ENCODE results near the gene CTNNA3.
"Not testable (repeated sequence)": the region's sequence is repeated elsewhere in the genome, so short reads cannot be mapped to it uniquely, and the experiment has no call there.

Gene CTNNA3

DNA sequence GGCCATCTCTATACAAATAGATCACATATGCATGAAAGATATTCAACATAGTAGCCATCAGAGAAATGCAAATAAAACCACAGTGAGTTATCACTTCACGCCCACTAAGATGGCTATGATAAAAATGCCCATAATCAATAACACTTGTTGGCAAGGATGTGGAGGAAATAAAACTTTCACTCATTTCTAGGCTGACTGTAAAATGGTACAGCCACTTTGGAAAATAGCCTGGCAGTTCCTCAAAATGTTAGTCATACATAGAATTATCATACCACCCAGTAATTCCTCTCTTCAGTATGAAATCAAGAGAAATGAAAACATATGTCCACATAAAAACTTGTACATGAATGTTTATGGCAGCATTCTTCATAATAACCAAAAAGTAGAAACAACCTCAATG, 445.3 kb downstream of the CTNNA3 start:
- H3K4me1 Mint-ChIP-seq (ENCODE audit: low read depth in 2 of 2): no peaks in the 10 kb centered on the region
- no peaks in the 10 kb centered on the region for H3K27me3 Mint-ChIP-seq
- DNase-seq (no peak), ATAC-seq (replicated peaks) (no peak)
- H3K36me3 Mint-ChIP-seq (ENCODE audit: insufficient read depth): no peaks in the 10 kb centered on the region
- no peak overlapping the region for H3K27ac Mint-ChIP-seq
- H3K9me3 Mint-ChIP-seq: peaks cover 0 to 3% of the 10 kb centered on the region in 2 donors
- H3K4me3 Mint-ChIP-seq: no peak overlapping the region

- no peak for DNase-seq
- H3K4me3 Mint-ChIP-seq: no peak overlapping the region
- peaks cover 0 to 5% of the 10 kb centered on the region in 2 donors for H3K9me3 Mint-ChIP-seq
- ATAC-seq (replicated peaks): no peak
- H3K4me1 Mint-ChIP-seq (ENCODE audit: low read depth in 2 of 2): no peaks in the 10 kb centered on the region
- no peak overlapping the region for H3K27ac Mint-ChIP-seq
- no peaks in the 10 kb centered on the region for H3K27me3 Mint-ChIP-seq
- no peaks in the 10 kb centered on the region for H3K36me3 Mint-ChIP-seq (ENCODE audit: insufficient read depth)
These were observed 449.9 kb downstream of the CTNNA3 start for GRCh38 chr10:67246066-67246555.

DNA sequence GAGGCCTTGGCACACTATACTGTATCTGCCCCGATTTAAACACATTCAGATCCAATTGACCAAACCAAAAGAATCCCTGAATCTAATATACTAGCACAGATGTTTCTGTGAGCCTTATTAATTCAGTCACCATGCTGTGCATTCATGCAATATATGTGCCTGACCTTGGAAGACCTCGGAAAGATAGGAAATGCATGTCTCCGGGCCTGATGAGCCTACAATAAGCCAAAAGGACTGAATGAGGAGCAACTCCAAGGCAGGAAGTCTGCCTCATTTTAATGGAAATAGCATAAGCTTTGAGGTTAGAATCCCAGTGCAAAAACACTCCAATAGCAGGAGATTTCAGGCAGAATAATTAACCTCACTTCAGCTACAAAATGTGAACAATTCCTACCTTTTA, 453.5 kb downstream of the CTNNA3 start:
- no peaks in the 10 kb centered on the region for H3K27me3 Mint-ChIP-seq
- no peaks in the 10 kb centered on the region for H3K36me3 Mint-ChIP-seq (ENCODE audit: insufficient read depth)
- no peaks in the 10 kb centered on the region for H3K4me1 Mint-ChIP-seq (ENCODE audit: low read depth in 2 of 2)
- no peak overlapping the region for H3K27ac Mint-ChIP-seq
- peaks cover 6 to 13% of the 10 kb centered on the region in 2 donors for H3K9me3 Mint-ChIP-seq
- H3K4me3 Mint-ChIP-seq: no peak overlapping the region
- no peak for DNase-seq
- ATAC-seq (replicated peaks): no peak

DNA sequence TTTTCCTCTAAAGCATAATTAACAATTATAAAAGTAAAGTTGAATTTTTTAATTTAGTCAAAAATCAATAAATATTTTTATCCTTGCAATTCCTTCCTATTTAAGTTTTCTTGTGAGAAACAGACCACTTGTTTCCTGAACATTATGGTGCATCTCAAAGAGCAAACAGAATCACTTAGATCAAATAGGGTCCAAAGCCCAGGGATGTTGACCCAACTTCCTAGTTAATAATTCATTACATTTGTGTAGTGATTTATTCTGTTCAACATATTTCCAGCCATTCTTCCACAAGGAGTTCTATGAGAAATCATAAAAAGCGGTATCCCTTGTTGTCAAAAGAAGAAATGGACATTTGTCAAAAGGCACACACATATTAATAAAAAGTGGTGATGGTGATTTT, 454.5 kb downstream of the CTNNA3 start:
- Mint-ChIP-seq H3K27ac (no peak overlapping the region), H3K9me3 (peaks cover 7 to 16% of the 10 kb centered on the region in 2 donors), H3K4me1 (ENCODE audit: low read depth in 2 of 2) (no peaks in the 10 kb centered on the region), H3K36me3 (ENCODE audit: insufficient read depth) (no peaks in the 10 kb centered on the region), H3K27me3 (no peaks in the 10 kb centered on the region), H3K4me3 (no peak overlapping the region)
- DNase-seq (no peak), ATAC-seq (replicated peaks) (no peak)

GRCh38 chr10:67239864-67240497, 456.0 kb downstream of the CTNNA3 start:
- no peak for DNase-seq
- Mint-ChIP-seq H3K36me3 (ENCODE audit: insufficient read depth) (no peaks in the 10 kb centered on the region), H3K4me1 (ENCODE audit: low read depth in 2 of 2) (no peaks in the 10 kb centered on the region), H3K9me3 (peaks cover 7 to 14% of the 10 kb centered on the region in 2 donors), H3K27me3 (no peaks in the 10 kb centered on the region), H3K4me3 (no peak overlapping the region), H3K27ac (no peak overlapping the region)
- no peak for ATAC-seq (replicated peaks)

GRCh38 chr10:67230680-67231500, 465.1 kb downstream of the CTNNA3 start:
- not testable (repeated sequence) for ATAC-seq (replicated peaks); DNase-seq; H3K4me3 Mint-ChIP-seq; H3K36me3 Mint-ChIP-seq (ENCODE audit: insufficient read depth); H3K27ac Mint-ChIP-seq; H3K4me1 Mint-ChIP-seq (ENCODE audit: low read depth in 2 of 2)
- Mint-ChIP-seq H3K9me3 (peaks cover 6 to 27% of the 10 kb centered on the region in 2 donors), H3K27me3 (peaks cover 0 to 29% of the 10 kb centered on the region in 2 donors)

DNA sequence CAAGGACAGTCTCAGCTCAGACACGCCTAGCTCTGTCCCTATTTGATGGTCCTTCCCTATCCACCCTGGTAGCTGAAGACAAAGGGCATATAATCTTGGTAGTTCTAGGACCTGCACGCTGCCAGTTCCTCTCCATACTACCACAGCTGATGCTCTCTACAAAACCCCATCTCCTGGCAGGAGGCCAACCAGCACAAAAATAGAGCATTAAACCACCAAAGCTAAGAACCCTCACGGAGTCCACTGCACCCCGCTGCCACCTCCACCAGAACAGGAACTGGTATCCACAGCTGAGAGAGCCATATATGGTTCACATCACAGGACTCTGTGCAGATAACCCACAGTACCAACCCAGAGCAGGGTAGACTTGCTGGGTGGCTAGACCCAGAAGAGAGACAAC, 470.8 kb downstream of the CTNNA3 start:
- no peak for DNase-seq

GRCh38 chr10:67224553-67224952, 471.4 kb downstream of the CTNNA3 start:
- ATAC-seq (replicated peaks) (no peak), DNase-seq (no peak)
- H3K4me3 Mint-ChIP-seq: no peak overlapping the region
- H3K9me3 Mint-ChIP-seq: peaks cover 11 to 33% of the 10 kb centered on the region in 2 donors
- H3K36me3 Mint-ChIP-seq (ENCODE audit: insufficient read depth): no peaks in the 10 kb centered on the region
- no peak overlapping the region for H3K27ac Mint-ChIP-seq
- H3K4me1 Mint-ChIP-seq (ENCODE audit: low read depth in 2 of 2): no peaks in the 10 kb centered on the region
- peaks cover 0 to 29% of the 10 kb centered on the region in 2 donors for H3K27me3 Mint-ChIP-seq

More for the DNA sequence above, 470.8 kb downstream of the CTNNA3 start:
- no peak for ATAC-seq (replicated peaks)
- no peaks in the 10 kb centered on the region for H3K4me1 Mint-ChIP-seq (ENCODE audit: low read depth in 2 of 2)
- H3K36me3 Mint-ChIP-seq (ENCODE audit: insufficient read depth): no peaks in the 10 kb centered on the region
- H3K27ac Mint-ChIP-seq: no peak overlapping the region
- H3K27me3 Mint-ChIP-seq: peaks cover 0 to 36% of the 10 kb centered on the region in 2 donors
- peaks cover 11 to 36% of the 10 kb centered on the region in 2 donors for H3K9me3 Mint-ChIP-seq
- H3K4me3 Mint-ChIP-seq: no peak overlapping the region

DNA sequence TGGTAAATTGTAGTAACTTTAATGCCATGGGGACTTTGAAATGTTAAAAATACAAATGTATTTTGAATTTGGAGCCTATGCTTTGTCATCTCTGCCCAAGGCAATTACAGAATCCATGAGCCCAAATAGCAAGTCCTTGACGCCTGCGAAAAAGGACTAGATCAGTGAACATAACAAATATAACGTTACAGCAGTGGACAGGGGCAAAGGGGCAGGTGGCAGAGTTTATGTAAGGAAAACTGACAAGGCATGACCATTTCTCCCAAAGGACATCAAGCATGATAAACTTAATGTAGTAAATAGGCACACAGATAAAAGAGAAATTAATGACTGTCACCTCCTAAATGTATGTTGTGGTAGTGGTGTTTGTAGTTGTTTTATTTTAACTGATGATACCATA, 473.1 kb downstream of the CTNNA3 start:
- no peak overlapping the region for H3K4me3 Mint-ChIP-seq
- peaks cover 0 to 19% of the 10 kb centered on the region in 2 donors for H3K27me3 Mint-ChIP-seq
- no peaks in the 10 kb centered on the region for H3K4me1 Mint-ChIP-seq (ENCODE audit: low read depth in 2 of 2)
- no peaks in the 10 kb centered on the region for H3K36me3 Mint-ChIP-seq (ENCODE audit: insufficient read depth)
- ATAC-seq (replicated peaks): no peak
- H3K9me3 Mint-ChIP-seq: peaks cover 9 to 29% of the 10 kb centered on the region in 2 donors
- DNase-seq: no peak
- H3K27ac Mint-ChIP-seq: no peak overlapping the region

DNA sequence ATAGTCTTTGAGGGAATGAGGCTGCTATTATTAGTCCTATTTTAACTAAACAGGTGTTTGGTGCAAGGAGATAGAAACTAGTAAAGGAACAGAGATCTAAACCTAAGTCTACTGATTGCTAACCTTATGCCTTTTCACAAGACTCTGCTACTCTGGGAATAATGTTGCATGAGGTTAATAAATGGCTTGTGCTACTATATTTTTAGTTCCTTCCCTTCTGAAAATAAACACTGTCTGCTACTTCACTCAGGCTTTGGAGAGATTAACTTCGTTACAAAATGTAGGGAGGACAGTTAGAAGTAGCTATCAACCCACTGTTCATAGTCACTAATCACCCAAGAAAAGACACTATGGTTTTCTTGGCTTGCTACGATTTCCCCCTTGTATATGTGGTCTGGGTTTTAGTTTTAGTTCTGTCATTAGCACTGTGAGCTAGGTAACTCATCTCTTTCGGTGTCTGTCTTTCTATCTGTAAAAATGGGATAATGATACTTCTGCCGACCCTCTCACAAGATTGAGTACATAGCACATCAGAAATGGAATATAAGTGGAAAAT, 474.0 kb downstream of the CTNNA3 start:
- DNase-seq (no peak), ATAC-seq (replicated peaks) (no peak)
- peaks cover 8 to 25% of the 10 kb centered on the region in 2 donors for H3K9me3 Mint-ChIP-seq
- no peaks in the 10 kb centered on the region for H3K4me1 Mint-ChIP-seq (ENCODE audit: low read depth in 2 of 2)
- no peaks in the 10 kb centered on the region for H3K36me3 Mint-ChIP-seq (ENCODE audit: insufficient read depth)
- H3K27ac Mint-ChIP-seq: no peak overlapping the region
- peaks cover 0 to 14% of the 10 kb centered on the region in 2 donors for H3K27me3 Mint-ChIP-seq
- no peak overlapping the region for H3K4me3 Mint-ChIP-seq

DNA sequence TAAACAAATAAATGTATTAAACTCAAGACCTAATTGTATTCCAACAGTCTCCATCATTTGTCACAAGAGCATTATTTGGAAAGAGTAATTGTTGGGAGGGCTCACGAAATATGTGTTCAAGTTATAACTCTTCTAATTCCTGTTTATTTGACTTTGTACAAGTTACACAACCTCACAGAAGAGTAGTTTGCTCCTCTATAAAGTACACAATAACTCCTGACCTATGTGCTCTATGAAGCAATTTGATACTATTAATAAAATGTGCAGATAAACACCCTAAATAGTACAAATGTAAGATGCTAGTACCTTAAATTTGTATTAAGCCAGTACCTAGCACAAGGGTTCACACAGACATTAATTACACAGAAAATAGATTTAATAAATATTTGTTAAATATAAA, 484.3 kb downstream of the CTNNA3 start:
- Mint-ChIP-seq H3K4me1 (ENCODE audit: low read depth in 2 of 2) (no peaks in the 10 kb centered on the region), H3K36me3 (ENCODE audit: insufficient read depth) (peaks cover 3% of the 10 kb centered on the region)

DNA sequence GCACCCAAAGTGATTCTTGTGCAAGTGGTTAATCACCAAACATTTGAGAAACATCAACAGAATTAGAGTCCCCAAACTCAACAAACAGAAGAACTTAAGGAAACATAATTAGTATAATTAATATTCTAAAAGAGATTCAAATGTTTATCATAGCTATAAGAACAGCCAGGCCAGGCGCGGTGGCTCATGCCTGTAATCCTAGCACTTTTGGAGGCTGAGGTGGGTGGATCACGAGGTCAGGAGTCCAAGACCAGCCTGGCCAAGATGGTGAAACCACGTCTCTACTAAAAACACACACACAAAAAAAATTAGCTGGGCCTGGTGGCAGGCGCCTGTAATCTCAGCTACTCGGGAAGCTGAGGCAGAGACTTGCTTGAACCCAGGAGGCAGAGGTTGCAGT, 488.1 kb downstream of the CTNNA3 start:
- H3K36me3 Mint-ChIP-seq (ENCODE audit: insufficient read depth); DNase-seq; H3K27ac Mint-ChIP-seq; H3K4me3 Mint-ChIP-seq; H3K4me1 Mint-ChIP-seq (ENCODE audit: low read depth in 2 of 2); H3K9me3 Mint-ChIP-seq; ATAC-seq (replicated peaks); H3K27me3 Mint-ChIP-seq: not testable (repeated sequence)

More for the DNA sequence above, 484.3 kb downstream of the CTNNA3 start:
- ATAC-seq (replicated peaks): no peak
- H3K27ac Mint-ChIP-seq: no peak overlapping the region
- no peaks in the 10 kb centered on the region for H3K27me3 Mint-ChIP-seq
- H3K4me3 Mint-ChIP-seq: no peak overlapping the region
- no peak for DNase-seq
- H3K9me3 Mint-ChIP-seq: no peaks in the 10 kb centered on the region

DNA sequence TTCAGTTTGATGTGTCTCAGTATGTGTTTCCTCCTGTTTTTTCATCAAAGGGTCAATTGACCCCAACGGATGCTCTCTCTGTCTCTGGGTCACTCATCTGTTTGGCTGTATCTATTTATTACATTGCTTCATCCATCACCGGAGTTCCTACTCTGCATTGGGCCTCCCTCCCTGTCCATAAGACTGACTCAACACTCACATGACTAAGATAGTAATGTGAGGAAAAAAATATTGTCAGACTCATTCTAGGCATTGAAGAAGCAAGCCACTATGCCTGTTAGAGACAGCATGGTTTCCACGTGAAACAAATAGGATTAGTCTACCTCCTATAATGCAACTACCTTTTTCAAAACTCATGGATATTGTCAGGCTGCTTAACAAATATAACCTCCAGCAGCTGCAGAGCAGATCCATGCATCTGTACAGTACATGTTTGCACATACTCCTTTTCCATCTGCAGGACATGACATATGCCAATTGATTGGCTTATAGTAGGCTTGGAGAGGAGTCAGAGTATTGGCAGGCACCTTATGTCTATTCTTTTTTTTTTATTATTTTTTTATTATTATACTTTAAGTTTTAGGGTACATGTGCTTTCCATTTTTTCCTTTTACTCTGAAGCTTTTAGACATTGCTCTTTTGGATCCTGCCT, 495.0 kb downstream of the CTNNA3 start:
- DNase-seq (no peak), ATAC-seq (replicated peaks) (no peak)
- no peaks in the 10 kb centered on the region for H3K36me3 Mint-ChIP-seq (ENCODE audit: insufficient read depth)
- H3K9me3 Mint-ChIP-seq: peaks cover 5% of the 10 kb centered on the region in 2 donors
- H3K27ac Mint-ChIP-seq: no peak overlapping the region
- H3K4me1 Mint-ChIP-seq (ENCODE audit: low read depth in 2 of 2): peaks cover 0 to 3% of the 10 kb centered on the region in 2 donors
- no peaks in the 10 kb centered on the region for H3K27me3 Mint-ChIP-seq
- H3K4me3 Mint-ChIP-seq: no peak overlapping the region

All from effector memory CD8-positive, alpha-beta T cell (primary cell).